T-helper 17 cell (primary cell): ENCODE data around the gene MBD6. TPM values are rescaled to one million over a fixed set of nuclear protein-coding genes. Genes with fewer than 3 reads are reported as not detected.

ENCODE experiments used
- ATAC-seq: fragments of 150-1000 bp; cut with Tn5 transposase; 2 replicates; pipeline ENCODE4 v1.10.0; 2021; ENCODE audit warnings: mild to moderate bottlenecking, moderate library complexity
- DNase-seq, 3 donors: peaks; one replicate each; pipeline versions ENCODE4 v3.0.0 to v3.0.0-alpha.2; 2020 to 2021
- H3K9me3 ChIP-seq: one replicate; pipeline ENCODE4 v1.7.0; 2013; ENCODE audit warnings: low read length, mild to moderate bottlenecking; ENCODE audit not compliant: control insufficient read depth, poor library complexity, severe bottlenecking
- H3K27ac Mint-ChIP-seq: one replicate; pipeline ENCODE4 v1.8.0; 2022; ENCODE audit warnings: mild to moderate bottlenecking, moderate library complexity, mixed read lengths
- H3K27me3 Mint-ChIP-seq: one replicate; pipeline ENCODE4 v1.8.0; 2022; ENCODE audit warnings: mixed read lengths
- H3K36me3 Mint-ChIP-seq: one replicate; pipeline ENCODE4 v1.8.0; 2022; ENCODE audit warnings: low read depth, mixed read lengths
- H3K4me1 Mint-ChIP-seq: one replicate; pipeline ENCODE4 v1.8.0; 2022; ENCODE audit warnings: mild to moderate bottlenecking, mixed read lengths
- H3K4me3 Mint-ChIP-seq: one replicate; pipeline ENCODE4 v1.8.0; 2022; ENCODE audit warnings: mild to moderate bottlenecking, moderate library complexity, mixed read lengths
- total RNA-seq, 4 donors: library from RNA in 2 of 4; stranded (reverse) in 2 of 4; gene quantifications; one replicate each; pipeline ENCODE4 v1.2.3 and lab custom pipeline; 2022 to 2026

The MBD6 gene
- total RNA-seq, 2 donors from 2014 or later, result 82.4 to 93.5 TPM

- no peak for ATAC-seq
Observed at GRCh38 chr12:57533108-57533507, 10.5 kb downstream of the MBD6 start.

GRCh38 chr12:57534250-57534649 lies 11.6 kb downstream of the MBD6 start:
- DNase-seq, result no peak
- H3K4me1 Mint-ChIP-seq, result peaks cover 11% of the 10 kb centered on the region
- H3K4me3 Mint-ChIP-seq, result no peak overlapping the region
- no peak overlapping the region for H3K27ac Mint-ChIP-seq
- no peaks in the 10 kb centered on the region for H3K9me3 ChIP-seq
- H3K27me3 Mint-ChIP-seq, result no peaks in the 10 kb centered on the region
- ATAC-seq, result no peak
- H3K36me3 Mint-ChIP-seq, result peaks cover 2% of the 10 kb centered on the region

More at GRCh38 chr12:57533108-57533507, 10.5 kb downstream of the MBD6 start:
- Mint-ChIP-seq H3K4me1 (peaks cover 8% of the 10 kb centered on the region), H3K36me3 (peaks cover 2% of the 10 kb centered on the region), H3K27me3 (no peaks in the 10 kb centered on the region), H3K4me3 (no peak overlapping the region), H3K27ac (peak overlapping the region; percentile 45)
- no peak for DNase-seq
- H3K9me3 ChIP-seq, result no peaks in the 10 kb centered on the region

GRCh38 chr12:57534991-57535543 lies 12.4 kb downstream of the MBD6 start:
- no peak for DNase-seq
- Mint-ChIP-seq H3K4me1 (peaks cover 9% of the 10 kb centered on the region), H3K36me3 (no peaks in the 10 kb centered on the region), H3K27ac (no peak overlapping the region), H3K27me3 (no peaks in the 10 kb centered on the region), H3K4me3 (no peak overlapping the region)
- ATAC-seq, result no peak
- H3K9me3 ChIP-seq, result no peaks in the 10 kb centered on the region

GRCh38 chr12:57535764-57536596 lies 13.4 kb downstream of the MBD6 start:
- DNase-seq, result no peak
- no peak for ATAC-seq
- Mint-ChIP-seq H3K27me3 (no peaks in the 10 kb centered on the region), H3K27ac (peak overlapping the region; percentile 6), H3K4me3 (no peak overlapping the region), H3K36me3 (no peaks in the 10 kb centered on the region), H3K4me1 (peaks cover 11% of the 10 kb centered on the region)
- H3K9me3 ChIP-seq, result no peaks in the 10 kb centered on the region

GRCh38 chr12:57536597-57536942 lies 13.9 kb downstream of the MBD6 start:
- H3K4me3 Mint-ChIP-seq, result no peak overlapping the region
- H3K27ac Mint-ChIP-seq, result peak overlapping the region; percentile 6
- H3K27me3 Mint-ChIP-seq, result no peaks in the 10 kb centered on the region
- no peaks in the 10 kb centered on the region for H3K36me3 Mint-ChIP-seq
- DNase-seq (no peak), ATAC-seq (no peak)
- H3K4me1 Mint-ChIP-seq, result peaks cover 11% of the 10 kb centered on the region
- no peaks in the 10 kb centered on the region for H3K9me3 ChIP-seq

GRCh38 chr12:57539134-57539768 lies 16.6 kb downstream of the MBD6 start:
- no peak for ATAC-seq
- Mint-ChIP-seq H3K4me1 (peaks cover 12% of the 10 kb centered on the region), H3K4me3 (no peak overlapping the region), H3K27me3 (no peaks in the 10 kb centered on the region), H3K36me3 (no peaks in the 10 kb centered on the region), H3K27ac (peak overlapping the region; percentile 57)
- DNase-seq, result no peak
- H3K9me3 ChIP-seq, result no peaks in the 10 kb centered on the region

GRCh38 chr12:57541001-57541400 lies 18.4 kb downstream of the MBD6 start:
- ATAC-seq (no peak), DNase-seq (no peak)
- H3K36me3 Mint-ChIP-seq, result no peaks in the 10 kb centered on the region
- H3K9me3 ChIP-seq, result no peaks in the 10 kb centered on the region
- H3K4me1 Mint-ChIP-seq, result peaks cover 24% of the 10 kb centered on the region
- no peak overlapping the region for H3K27ac Mint-ChIP-seq
- no peaks in the 10 kb centered on the region for H3K27me3 Mint-ChIP-seq
- H3K4me3 Mint-ChIP-seq, result no peak overlapping the region

GRCh38 chr12:57541717-57542116 lies 19.1 kb downstream of the MBD6 start:
- Mint-ChIP-seq H3K4me1 (peaks cover 28% of the 10 kb centered on the region), H3K36me3 (no peaks in the 10 kb centered on the region), H3K27me3 (no peaks in the 10 kb centered on the region), H3K27ac (no peak overlapping the region), H3K4me3 (no peak overlapping the region)
- no peak for DNase-seq
- ATAC-seq, result no peak
- no peaks in the 10 kb centered on the region for H3K9me3 ChIP-seq

GRCh38 chr12:57543581-57543980 lies 21.0 kb downstream of the MBD6 start:
- H3K36me3 Mint-ChIP-seq, result no peaks in the 10 kb centered on the region
- DNase-seq (no peak), ATAC-seq (no peak)
- no peak overlapping the region for H3K27ac Mint-ChIP-seq
- no peaks in the 10 kb centered on the region for H3K9me3 ChIP-seq
- H3K4me3 Mint-ChIP-seq, result no peak overlapping the region
- H3K4me1 Mint-ChIP-seq, result peaks cover 30% of the 10 kb centered on the region
- H3K27me3 Mint-ChIP-seq, result no peaks in the 10 kb centered on the region

GRCh38 chr12:57545809-57546437 lies 23.3 kb downstream of the MBD6 start:
- Mint-ChIP-seq H3K27me3 (no peaks in the 10 kb centered on the region), H3K27ac (peak overlapping the region; percentile 94), H3K4me1 (peaks cover 40% of the 10 kb centered on the region), H3K36me3 (no peaks in the 10 kb centered on the region), H3K4me3 (peak overlapping the region; percentile 97)
- ATAC-seq, result no peak
- H3K9me3 ChIP-seq, result no peaks in the 10 kb centered on the region
- no peak for DNase-seq

- peak within 1 kb of the TSS; percentile 94 for H3K27ac Mint-ChIP-seq
Observed at GRCh38 chr12:57546438-57547287, 24.0 kb downstream of the MBD6 start, which contains the start of gene DCTN2. Gene DCTN2 (minus strand): TSS chr12:57547192. CDS start chr12:57547063, 129 bp downstream.

GRCh38 chr12:57547288-57548012 lies 24.8 kb downstream of the MBD6 start:
- ATAC-seq, result no peak
- no peak for DNase-seq
- Mint-ChIP-seq H3K4me3 (peak overlapping the region; percentile 97), H3K4me1 (peaks cover 40% of the 10 kb centered on the region), H3K36me3 (no peaks in the 10 kb centered on the region), H3K27me3 (no peaks in the 10 kb centered on the region), H3K27ac (peak overlapping the region; percentile 94)
- H3K9me3 ChIP-seq, result no peaks in the 10 kb centered on the region

More at GRCh38 chr12:57546438-57547287, 24.0 kb downstream of the MBD6 start, which contains the start of gene DCTN2:
- H3K27me3 Mint-ChIP-seq, result no peaks in the 10 kb centered on the region
- no peaks in the 10 kb centered on the region for H3K9me3 ChIP-seq
- H3K4me3 Mint-ChIP-seq, result peak within 1 kb of the TSS; percentile 97
- no peaks in the 10 kb centered on the region for H3K36me3 Mint-ChIP-seq
- peaks cover 40% of the 10 kb centered on the region for H3K4me1 Mint-ChIP-seq
- DNase-seq (peak; percentile 77 to 86 (median 82)), ATAC-seq (peak; percentile 98)
